ENCODE measurements around the gene SIRT1. TPM values are rescaled to one million over a fixed set of nuclear protein-coding genes. Genes with fewer than 3 reads are reported as not detected.

The SIRT1 gene
- total and polyA plus RNA-seq, 9 of the 15 experiments (the other 6 are each of a cell fraction or from before 2014, with no cell fraction given), result 7.8 to 25.8 (median 19.1) TPM

DNA sequence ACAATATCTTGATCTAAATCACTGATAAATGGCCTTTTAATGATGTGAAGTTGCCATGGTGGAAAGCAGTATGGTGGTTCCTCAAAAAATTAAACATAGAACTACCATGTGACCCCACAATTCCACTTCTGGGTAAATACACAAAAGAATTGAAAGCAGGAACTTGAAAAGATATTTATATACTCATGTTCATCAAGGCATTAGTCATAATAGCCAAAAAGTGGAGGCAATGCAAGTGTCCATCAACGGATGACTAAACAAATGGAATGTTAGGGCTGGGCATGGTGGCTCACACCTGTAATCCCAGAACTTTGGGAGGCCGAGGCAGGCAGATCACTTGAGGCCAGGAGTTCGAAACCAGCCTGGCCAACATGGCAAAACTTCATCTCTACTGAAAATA is 44.5 kb upstream of the SIRT1 start:
- no peak overlapping the region for H2AFZ ChIP-seq (ENCODE audit: low read depth, low read length)
- no peaks in the 10 kb centered on the region; the same call in 1 of the 2 replicates for H3K9me3 ChIP-seq (replicated peaks; ENCODE audit: control insufficient read depth, insufficient read depth, low read depth, low read length)
- H3K4me2 ChIP-seq (ENCODE audit: insufficient read depth, low read length), result no peak overlapping the region
- FAIRE-seq, result no peak
- no peaks in the 10 kb centered on the region for H3K9me1 ChIP-seq (ENCODE audit: control insufficient read depth, insufficient read depth, low read length)
- H3K36me3 ChIP-seq (ENCODE audit: control insufficient read depth, insufficient read depth, low read length), result no peaks in the 10 kb centered on the region
- H3K4me1 ChIP-seq (replicated peaks in 1 of 2; ENCODE audit: control insufficient read depth in 2 of 2, insufficient read depth in 2 of 2, low read length in 2 of 2), result no peaks in the 10 kb centered on the region; a peak in 1 of 5 replicates
- no peak for TF ChIP-seq RBM25 (IDR thresholded peaks at IDR 0.05; ENCODE audit: low read depth, low read length, severe bottlenecking)
- TF ChIP-seq, protein P1, sequence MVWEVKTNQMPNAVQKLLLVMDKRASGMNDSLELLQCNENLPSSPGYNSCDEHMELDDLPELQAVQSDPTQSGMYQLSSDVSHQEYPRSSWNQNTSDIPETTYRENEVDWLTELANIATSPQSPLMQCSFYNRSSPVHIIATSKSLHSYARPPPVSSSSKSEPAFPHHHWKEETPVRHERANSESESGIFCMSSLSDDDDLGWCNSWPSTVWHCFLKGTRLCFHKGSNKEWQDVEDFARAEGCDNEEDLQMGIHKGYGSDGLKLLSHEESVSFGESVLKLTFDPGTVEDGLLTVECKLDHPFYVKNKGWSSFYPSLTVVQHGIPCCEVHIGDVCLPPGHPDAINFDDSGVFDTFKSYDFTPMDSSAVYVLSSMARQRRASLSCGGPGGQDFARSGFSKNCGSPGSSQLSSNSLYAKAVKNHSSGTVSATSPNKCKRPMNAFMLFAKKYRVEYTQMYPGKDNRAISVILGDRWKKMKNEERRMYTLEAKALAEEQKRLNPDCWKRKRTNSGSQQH (CRISPR knock-in tag; IDR thresholded peaks at IDR 0.05), result no peak
- TF ChIP-seq, protein P2, sequence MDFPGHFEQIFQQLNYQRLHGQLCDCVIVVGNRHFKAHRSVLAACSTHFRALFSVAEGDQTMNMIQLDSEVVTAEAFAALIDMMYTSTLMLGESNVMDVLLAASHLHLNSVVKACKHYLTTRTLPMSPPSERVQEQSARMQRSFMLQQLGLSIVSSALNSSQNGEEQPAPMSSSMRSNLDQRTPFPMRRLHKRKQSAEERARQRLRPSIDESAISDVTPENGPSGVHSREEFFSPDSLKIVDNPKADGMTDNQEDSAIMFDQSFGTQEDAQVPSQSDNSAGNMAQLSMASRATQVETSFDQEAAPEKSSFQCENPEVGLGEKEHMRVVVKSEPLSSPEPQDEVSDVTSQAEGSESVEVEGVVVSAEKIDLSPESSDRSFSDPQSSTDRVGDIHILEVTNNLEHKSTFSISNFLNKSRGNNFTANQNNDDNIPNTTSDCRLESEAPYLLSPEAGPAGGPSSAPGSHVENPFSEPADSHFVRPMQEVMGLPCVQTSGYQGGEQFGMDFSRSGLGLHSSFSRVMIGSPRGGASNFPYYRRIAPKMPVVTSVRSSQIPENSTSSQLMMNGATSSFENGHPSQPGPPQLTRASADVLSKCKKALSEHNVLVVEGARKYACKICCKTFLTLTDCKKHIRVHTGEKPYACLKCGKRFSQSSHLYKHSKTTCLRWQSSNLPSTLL (IDR thresholded peaks at IDR 0.05), result no peak
- in situ Hi-C loops (cut with MboI) (no loop called here), intact Hi-C loops (cut with micrococcal nuclease) (no loop called here)
- peaks cover 30% of the 10 kb centered on the region for H3K79me2 ChIP-seq (ENCODE audit: control insufficient read depth, insufficient read depth, low read length)
- WGBS (ENCODE audit: insufficient coverage, low coverage, missing lambda C conversion rate), result 77% methylated on average over 3 of the region's 3 CpGs
- no peaks in the 10 kb centered on the region for H4K20me1 ChIP-seq (replicated peaks; ENCODE audit: control insufficient read depth, insufficient read depth, low read length)
- DNase-seq (ENCODE audit: extremely low read depth in 1 of 4, low spot score in 3 of 4), result no peak
- H3K27me3 ChIP-seq (ENCODE audit: control insufficient read depth in 2 of 2, insufficient read depth in 2 of 2, low read length in 2 of 2), result no peaks in the 10 kb centered on the region
- ChIA-PET CTCF (ENCODE audit: low intra/inter-chr PET ratio) (no interaction called here), POLR2A (no interaction called here)
- H3K27ac ChIP-seq (ENCODE audit: extremely low read depth, low read depth, low read length), result no peak overlapping the region
- BruUV-seq (replicated peaks), result no TSS peak
- H3K4me3 ChIP-seq, result no peak overlapping the region
- H3K9ac ChIP-seq (ENCODE audit: insufficient read depth in 1 of 2, low read depth in 2 of 2, low read length in 2 of 2), result no peak overlapping the region
- ATAC-seq, result no peak

Data from K562 (cell line).